Activated CD4-positive, alpha-beta T cell treated with anti-CD3 and anti-CD28 coated beads, Interleukin-2, amount 10 ng/mL, durations not matched to agents 24 days and 14 days (primary cell): ENCODE measurements around the gene TMEM217. TPM values are rescaled to one million over a fixed set of nuclear protein-coding genes. Genes with fewer than 3 reads are reported as not detected.
A peak's percentile ranks its signal among the peaks of the same experiment; 100 is the strongest.

Experiments used
- DNase-seq: peaks from one replicate; pipeline ENCODE4 v3.0.0; 2022
- H3K27ac Mint-ChIP-seq: one replicate; pipeline ENCODE4 v1.8.0; 2022; ENCODE audit warnings: mild to moderate bottlenecking, mixed read lengths
- H3K27me3 Mint-ChIP-seq: one replicate; pipeline ENCODE4 v1.8.0; 2022; ENCODE audit warnings: mixed read lengths
- H3K36me3 Mint-ChIP-seq: one replicate; pipeline ENCODE4 v1.8.0; 2022; ENCODE audit warnings: low read depth, mild to moderate bottlenecking, mixed read lengths
- H3K4me1 Mint-ChIP-seq: one replicate; pipeline ENCODE4 v1.8.0; 2021; ENCODE audit warnings: mixed read lengths
- H3K4me3 Mint-ChIP-seq: one replicate; pipeline ENCODE4 v1.8.0; 2022; ENCODE audit warnings: mild to moderate bottlenecking, moderate library complexity, mixed read lengths
- H3K9me3 Mint-ChIP-seq: one replicate; pipeline ENCODE4 v1.8.0; 2021; ENCODE audit warnings: mixed read lengths
- intact Hi-C: fragments of 100-400 bp; cut with micrococcal nuclease; formaldehyde crosslinking; loops from one replicate; pipeline ENCODE4 v1.15.1; 2023
- total RNA-seq: library from RNA; stranded (reverse); gene quantifications from 2 replicates; pipeline ENCODE4 v1.2.3, GENCODE V29; 2022

TMEM217 gene
- total RNA-seq, 1 donor from 2014 or later: 4.1 TPM

- intact Hi-C loops: loop anchor here (2.0 to 5.0 kb wide), 2 partner anchors 15 to 66 kb away; no protein-coding TSS in a partner anchor
Measured at GRCh38 chr6:37288247-37288646, 30.3 kb upstream of the TMEM217 start.

DNA sequence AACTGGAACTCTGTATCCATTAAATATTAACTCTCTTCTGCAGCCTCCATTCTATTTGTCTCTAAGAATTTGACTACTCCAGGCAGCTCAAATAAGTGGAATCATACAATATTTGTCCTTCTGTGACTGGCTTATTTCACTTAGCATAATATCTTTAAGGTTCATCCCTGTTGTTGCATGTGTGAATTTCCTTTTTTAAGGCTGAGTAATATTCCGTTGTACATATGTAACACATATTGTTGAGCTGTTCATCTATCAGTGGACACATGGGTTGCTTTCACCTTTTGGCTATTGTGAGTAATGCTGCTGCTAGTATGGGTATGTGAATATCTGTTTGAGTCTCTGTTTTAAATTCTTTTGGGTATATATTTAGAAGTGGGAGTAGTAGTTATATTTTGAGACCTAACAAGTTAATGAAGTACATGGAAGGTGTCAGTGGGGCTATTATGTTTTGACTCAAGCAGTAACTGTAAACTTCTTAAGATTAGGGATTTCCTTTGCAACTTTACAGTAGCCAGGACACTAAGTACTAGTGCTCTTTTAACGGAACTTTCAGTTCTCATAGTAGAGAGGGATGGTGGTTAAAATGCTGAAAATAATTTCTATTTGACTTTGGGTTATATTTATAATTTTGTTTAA is 29.7 kb upstream of the TMEM217 start:
- Mint-ChIP-seq H3K27me3 (no peaks in the 10 kb centered on the region), H3K4me3 (peak overlapping the region; percentile 16), H3K9me3 (no peaks in the 10 kb centered on the region), H3K27ac (no peak overlapping the region), H3K4me1 (peaks cover 45% of the 10 kb centered on the region), H3K36me3 (peaks cover 70% of the 10 kb centered on the region)
- no peak for DNase-seq
- intact Hi-C loops: loop anchor here (2.0 to 5.0 kb wide), 2 partner anchors 15 to 65 kb away; no protein-coding TSS in a partner anchor

More at GRCh38 chr6:37288247-37288646, 30.3 kb upstream of the TMEM217 start:
- peaks cover 66% of the 10 kb centered on the region for H3K36me3 Mint-ChIP-seq
- no peaks in the 10 kb centered on the region for H3K27me3 Mint-ChIP-seq
- H3K27ac Mint-ChIP-seq: no peak overlapping the region
- peaks cover 44% of the 10 kb centered on the region for H3K4me1 Mint-ChIP-seq
- H3K4me3 Mint-ChIP-seq: no peak overlapping the region
- DNase-seq: no peak
- no peaks in the 10 kb centered on the region for H3K9me3 Mint-ChIP-seq

DNA sequence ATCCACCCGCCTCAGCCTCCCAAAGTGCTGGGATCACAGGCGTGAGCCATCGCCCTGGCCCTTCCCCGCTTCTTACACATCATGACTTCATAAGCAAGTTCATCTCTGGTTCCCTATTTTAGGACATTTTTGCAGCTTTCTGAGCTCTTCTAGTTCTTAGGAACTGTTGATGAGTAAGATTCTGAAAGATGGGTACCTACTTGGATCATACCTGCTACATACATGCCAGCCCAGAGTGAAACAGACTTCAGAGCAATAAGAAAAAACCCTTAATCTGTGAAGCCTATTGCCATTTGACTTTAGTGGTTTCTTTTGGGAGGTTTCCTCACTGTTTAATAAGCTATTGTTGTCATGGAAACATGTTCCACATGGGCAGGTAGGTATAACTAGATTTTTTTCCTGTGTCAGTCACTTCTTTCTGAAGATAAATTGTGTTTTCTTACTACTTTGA is 27.9 kb upstream of the TMEM217 start:
- Mint-ChIP-seq H3K4me3 (no peak overlapping the region), H3K27ac (peak overlapping the region; percentile 68), H3K27me3 (no peaks in the 10 kb centered on the region), H3K9me3 (no peaks in the 10 kb centered on the region), H3K36me3 (peaks cover 59% of the 10 kb centered on the region), H3K4me1 (peaks cover 48% of the 10 kb centered on the region)
- no peak for DNase-seq
- intact Hi-C loops: loop anchor here (5.0 kb wide), 1 partner anchor 64 kb away; no protein-coding TSS in a partner anchor

GRCh38 chr6:37284781-37285180 is 26.8 kb upstream of the TMEM217 start:
- H3K27ac Mint-ChIP-seq: no peak overlapping the region
- intact Hi-C loops: loop anchor here (5.0 kb wide), 1 partner anchor 62 kb away; no protein-coding TSS in a partner anchor
- peaks cover 60% of the 10 kb centered on the region for H3K36me3 Mint-ChIP-seq
- no peaks in the 10 kb centered on the region for H3K9me3 Mint-ChIP-seq
- H3K4me1 Mint-ChIP-seq: peaks cover 52% of the 10 kb centered on the region
- no peak overlapping the region for H3K4me3 Mint-ChIP-seq
- no peak for DNase-seq
- H3K27me3 Mint-ChIP-seq: no peaks in the 10 kb centered on the region

DNA sequence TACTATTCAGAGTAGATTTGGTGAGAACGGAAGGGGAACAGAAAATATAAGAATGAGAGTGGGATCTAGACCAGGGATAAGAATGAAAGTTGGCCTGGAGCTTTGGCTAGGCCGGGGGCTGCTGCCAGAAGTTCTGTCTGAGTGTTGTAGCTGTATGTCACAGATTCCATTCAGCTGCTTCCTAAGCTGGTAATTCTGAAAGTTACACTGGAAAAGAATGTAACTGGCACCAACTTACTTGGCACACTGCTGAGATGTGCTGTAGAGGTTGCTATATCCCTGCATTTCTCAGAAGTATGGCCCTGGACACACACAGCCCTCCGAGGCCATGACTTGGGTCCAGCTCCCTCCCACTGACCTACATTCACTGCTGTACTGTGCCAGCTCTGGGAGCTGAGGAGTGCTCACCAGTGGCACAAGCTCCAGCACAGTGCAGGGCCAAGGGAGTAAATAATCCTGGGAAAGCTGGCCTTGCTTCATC is 25.8 kb upstream of the TMEM217 start:
- intact Hi-C loops: no loop called here
- Mint-ChIP-seq H3K4me1 (peaks cover 51% of the 10 kb centered on the region), H3K27me3 (no peaks in the 10 kb centered on the region), H3K27ac (peak overlapping the region; percentile 56), H3K4me3 (no peak overlapping the region), H3K9me3 (no peaks in the 10 kb centered on the region), H3K36me3 (peaks cover 64% of the 10 kb centered on the region)
- no peak for DNase-seq

DNA sequence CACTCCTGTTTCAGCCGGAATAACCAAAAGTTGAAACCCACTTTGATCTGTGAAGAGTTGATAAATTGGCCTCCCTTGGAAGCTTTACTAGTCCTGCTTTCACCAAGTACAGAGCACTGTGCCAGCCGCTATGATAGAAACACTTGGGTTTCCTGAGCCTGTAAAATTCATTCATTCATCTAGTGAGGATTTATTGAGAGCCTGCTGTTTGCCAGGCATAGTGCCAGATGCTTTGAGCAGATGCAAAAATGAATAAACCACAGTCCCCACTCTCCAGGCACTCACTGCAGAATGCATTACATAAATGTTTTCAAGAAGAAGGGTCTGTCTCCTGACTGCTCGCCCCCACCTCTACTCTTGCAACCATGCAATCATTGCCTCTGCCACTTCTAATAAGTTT is 25.3 kb upstream of the TMEM217 start:
- H3K36me3 Mint-ChIP-seq: peaks cover 65% of the 10 kb centered on the region
- H3K4me1 Mint-ChIP-seq: peaks cover 50% of the 10 kb centered on the region
- no peak overlapping the region for H3K4me3 Mint-ChIP-seq
- DNase-seq: no peak
- H3K9me3 Mint-ChIP-seq: no peaks in the 10 kb centered on the region
- H3K27ac Mint-ChIP-seq: peak overlapping the region; percentile 56
- intact Hi-C loops: no loop called here
- H3K27me3 Mint-ChIP-seq: no peaks in the 10 kb centered on the region

DNA sequence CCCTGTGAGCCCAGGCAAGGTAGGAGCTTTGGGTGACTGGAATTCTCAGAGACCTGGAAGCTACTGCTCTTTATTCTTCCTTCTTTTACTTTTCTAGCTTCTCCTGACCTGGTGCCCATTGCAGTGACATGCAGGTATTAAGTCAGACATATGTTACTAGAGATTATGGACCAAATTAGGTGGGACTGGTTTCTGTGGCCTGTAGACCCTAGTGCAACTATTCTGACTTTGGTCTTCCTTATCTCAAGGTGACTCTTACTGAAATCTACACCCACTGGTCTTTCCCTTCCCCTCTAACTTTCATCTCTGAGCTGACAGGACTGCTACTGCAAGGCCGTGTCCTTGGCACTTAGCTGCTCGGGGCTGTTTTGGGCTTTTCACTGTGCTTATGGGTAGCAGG is 24.4 kb upstream of the TMEM217 start:
- intact Hi-C loops: no loop called here
- peaks cover 48% of the 10 kb centered on the region for H3K4me1 Mint-ChIP-seq
- no peak for DNase-seq
- H3K4me3 Mint-ChIP-seq: no peak overlapping the region
- no peaks in the 10 kb centered on the region for H3K9me3 Mint-ChIP-seq
- no peaks in the 10 kb centered on the region for H3K27me3 Mint-ChIP-seq
- H3K27ac Mint-ChIP-seq: no peak overlapping the region
- peaks cover 59% of the 10 kb centered on the region for H3K36me3 Mint-ChIP-seq

DNA sequence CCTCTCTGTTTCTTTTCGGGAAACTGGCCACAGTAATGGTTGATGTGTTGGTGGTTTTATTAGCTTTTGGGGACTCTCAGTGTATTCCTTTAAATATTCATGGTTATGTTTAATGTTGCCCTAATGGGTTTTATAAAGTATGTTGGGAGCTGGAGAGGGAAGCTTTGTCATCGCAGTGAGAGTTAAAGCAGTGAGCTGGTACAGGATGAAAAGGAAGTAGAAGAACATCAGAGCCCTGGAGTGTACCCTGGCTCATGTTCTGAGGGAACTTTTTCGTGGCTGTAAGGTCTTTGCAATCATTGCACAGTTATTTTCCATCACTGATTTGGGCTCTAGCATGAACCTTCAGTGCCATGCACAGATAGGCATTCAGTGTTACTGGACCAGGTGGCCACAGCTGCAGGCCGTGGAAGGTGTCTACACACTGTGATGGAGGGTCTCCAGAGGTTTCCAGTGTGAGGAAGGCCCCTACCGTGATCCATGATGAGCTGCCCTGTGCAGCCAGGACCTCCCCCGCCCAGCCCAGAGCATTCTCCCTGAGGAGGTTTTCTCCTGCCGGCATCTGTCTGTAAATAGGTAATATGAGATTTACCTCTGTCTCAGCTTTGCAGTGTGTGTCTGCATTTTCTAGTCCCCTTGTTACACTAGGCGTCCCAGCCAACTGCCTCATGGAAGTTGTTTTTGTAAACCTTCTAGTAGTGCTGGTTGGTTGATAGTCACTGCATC is 22.4 kb upstream of the TMEM217 start:
- no peak for DNase-seq
- intact Hi-C loops: no loop called here
- H3K4me3 Mint-ChIP-seq: no peak overlapping the region
- H3K27ac Mint-ChIP-seq: peak overlapping the region; percentile 36
- H3K36me3 Mint-ChIP-seq: peaks cover 55% of the 10 kb centered on the region
- no peaks in the 10 kb centered on the region for H3K27me3 Mint-ChIP-seq
- H3K4me1 Mint-ChIP-seq: peaks cover 61% of the 10 kb centered on the region
- H3K9me3 Mint-ChIP-seq: no peaks in the 10 kb centered on the region

DNA sequence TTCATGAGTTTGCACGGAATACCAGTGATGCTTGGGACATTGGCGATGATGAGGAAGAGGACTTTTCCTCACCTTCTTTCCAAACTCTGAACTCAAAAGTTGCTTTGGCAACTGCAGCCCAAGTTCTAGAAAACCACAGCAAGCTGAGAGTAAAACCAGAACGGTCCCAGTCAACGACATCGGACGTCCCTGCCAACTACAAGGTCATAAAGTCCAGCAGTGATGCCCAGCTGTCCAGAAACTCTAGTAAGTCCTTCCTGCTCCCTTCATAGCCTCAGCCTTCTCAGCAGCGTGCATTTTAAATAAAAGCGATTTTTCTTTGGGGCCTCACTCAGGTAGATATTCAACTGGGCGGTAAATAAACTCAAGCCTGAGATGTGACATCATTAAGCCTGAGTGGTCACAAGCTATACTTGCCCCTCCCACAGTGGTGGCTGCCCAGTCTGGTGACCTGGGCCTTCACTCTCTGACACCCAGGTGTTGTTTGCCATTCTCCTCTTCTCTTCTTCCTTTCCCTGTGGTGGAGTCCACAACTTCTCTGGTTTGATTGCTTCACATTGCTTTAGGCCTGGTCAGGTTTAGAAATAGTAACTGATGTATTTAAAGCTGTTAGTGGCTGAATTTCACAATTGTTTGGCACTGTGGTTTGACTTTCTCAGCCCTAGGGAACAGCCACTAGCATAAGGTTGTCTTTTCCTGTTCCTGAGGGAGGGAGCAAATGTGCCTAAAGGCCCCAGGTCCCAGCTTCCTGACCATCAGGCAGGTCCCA is 21.6 kb upstream of the TMEM217 start:
- H3K9me3 Mint-ChIP-seq: no peaks in the 10 kb centered on the region
- peaks cover 67% of the 10 kb centered on the region for H3K4me1 Mint-ChIP-seq
- H3K4me3 Mint-ChIP-seq: no peak overlapping the region
- H3K36me3 Mint-ChIP-seq: peaks cover 54% of the 10 kb centered on the region
- DNase-seq: no peak
- H3K27me3 Mint-ChIP-seq: no peaks in the 10 kb centered on the region
- intact Hi-C loops: no loop called here
- H3K27ac Mint-ChIP-seq: peak overlapping the region; percentile 36

DNA sequence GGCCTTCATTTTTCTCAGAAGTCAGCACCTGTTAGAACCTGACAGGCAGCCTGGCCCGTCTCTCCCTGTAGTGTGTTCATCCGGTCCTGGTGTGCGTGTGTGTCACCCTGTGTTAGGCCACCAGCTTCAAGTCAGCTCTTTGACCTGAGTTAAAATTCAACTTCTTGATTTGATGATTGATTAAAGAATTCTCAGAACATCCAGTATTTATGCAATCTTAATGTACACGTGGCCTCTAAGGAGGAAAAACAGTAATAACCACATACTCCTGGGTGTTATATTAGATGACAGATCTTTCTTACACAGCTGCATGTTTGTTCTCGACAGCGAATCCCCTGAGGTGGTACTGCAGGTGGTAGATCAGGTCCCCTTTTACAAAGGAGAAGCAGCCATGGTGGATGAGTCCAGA is 19.1 kb upstream of the TMEM217 start:
- peaks cover 83% of the 10 kb centered on the region for H3K4me1 Mint-ChIP-seq
- peak overlapping the region; percentile 20 for H3K4me3 Mint-ChIP-seq
- peak; percentile 65 for DNase-seq
- H3K9me3 Mint-ChIP-seq: no peaks in the 10 kb centered on the region
- H3K27me3 Mint-ChIP-seq: no peaks in the 10 kb centered on the region
- peak overlapping the region; percentile 68 for H3K27ac Mint-ChIP-seq
- intact Hi-C loops: loop anchor here (2.0 kb wide), 1 partner anchor 16 kb away; no protein-coding TSS in a partner anchor
- peaks cover 47% of the 10 kb centered on the region for H3K36me3 Mint-ChIP-seq

DNA sequence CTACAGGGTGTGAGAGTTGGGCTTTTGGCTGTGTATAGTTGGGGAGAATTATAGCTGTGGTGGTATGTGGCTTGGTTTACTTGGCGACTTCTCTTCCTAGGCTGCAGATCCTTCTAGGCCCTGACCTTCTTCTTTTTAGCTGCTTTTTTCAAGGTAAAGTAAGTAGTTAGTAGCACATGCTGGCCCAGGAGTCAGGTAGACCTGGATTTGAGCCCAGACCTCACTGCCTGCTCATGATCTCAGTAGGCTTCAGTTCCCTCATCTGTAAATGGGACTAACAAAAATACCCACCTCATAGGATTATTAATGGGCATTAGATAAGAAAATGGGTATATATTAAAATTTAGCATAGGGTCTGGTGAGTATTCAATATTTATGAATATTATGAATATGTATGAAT is 17.4 kb upstream of the TMEM217 start:
- Mint-ChIP-seq H3K27me3 (no peaks in the 10 kb centered on the region), H3K4me1 (peaks cover 80% of the 10 kb centered on the region), H3K9me3 (no peaks in the 10 kb centered on the region), H3K4me3 (no peak overlapping the region), H3K27ac (peak overlapping the region; percentile 53), H3K36me3 (peaks cover 51% of the 10 kb centered on the region)
- no peak for DNase-seq
- intact Hi-C loops: no loop called here

GRCh38 chr6:37273690-37274089 is 15.7 kb upstream of the TMEM217 start:
- Mint-ChIP-seq H3K27me3 (no peaks in the 10 kb centered on the region), H3K9me3 (no peaks in the 10 kb centered on the region), H3K4me1 (peaks cover 66% of the 10 kb centered on the region), H3K36me3 (peaks cover 49% of the 10 kb centered on the region), H3K4me3 (peak overlapping the region; percentile 79), H3K27ac (peak overlapping the region; percentile 89)
- no peak for DNase-seq
- intact Hi-C loops: loop anchor here (2.0 kb wide), 1 partner anchor 15 kb away; no protein-coding TSS in a partner anchor

GRCh38 chr6:37272834-37273566 is 15.1 kb upstream of the TMEM217 start:
- peaks cover 67% of the 10 kb centered on the region for H3K4me1 Mint-ChIP-seq
- peak; percentile 77 for DNase-seq
- H3K27ac Mint-ChIP-seq: peak overlapping the region; percentile 89
- H3K27me3 Mint-ChIP-seq: no peaks in the 10 kb centered on the region
- peaks cover 53% of the 10 kb centered on the region for H3K36me3 Mint-ChIP-seq
- H3K9me3 Mint-ChIP-seq: no peaks in the 10 kb centered on the region
- H3K4me3 Mint-ChIP-seq: peak overlapping the region; percentile 79
- intact Hi-C loops: loop anchor here (2.0 kb wide), 1 partner anchor 16 kb away; no protein-coding TSS in a partner anchor
